Rectal smooth muscle tissue (tissue), 1 donor: Measurements from ENCODE around the gene TMEM132C.

Experiments used
- H3K27ac ChIP-seq: one replicate; pipeline ENCODE4 v1.7.0; 2013; ENCODE audit warnings: low read depth, low read length, inconsistent platforms
- H3K27me3 ChIP-seq: one replicate; pipeline ENCODE4 v1.7.0; 2013; ENCODE audit warnings: low read length; ENCODE audit not compliant: control insufficient read depth, insufficient read depth
- H3K36me3 ChIP-seq: one replicate; pipeline ENCODE4 v1.7.0; 2013; ENCODE audit warnings: low read length; ENCODE audit not compliant: control insufficient read depth, insufficient read depth
- H3K4me1 ChIP-seq: one replicate; pipeline ENCODE4 v1.7.0; 2013; ENCODE audit warnings: low read length; ENCODE audit not compliant: control insufficient read depth, insufficient read depth
- H3K4me3 ChIP-seq: one replicate; pipeline ENCODE4 v1.7.0; 2013; ENCODE audit warnings: low read length
- H3K9ac ChIP-seq: one replicate; pipeline ENCODE4 v1.7.0; 2013; ENCODE audit warnings: low read length

Gene TMEM132C

GRCh38 chr12:128298091-128298748 lies 31.2 kb downstream of the TMEM132C start:
- Histone ChIP-seq H3K9ac (no peak overlapping the region), H3K27me3 (no peaks in the 10 kb centered on the region), H3K4me3 (no peak overlapping the region), H3K4me1 (no peaks in the 10 kb centered on the region), H3K27ac (no peak overlapping the region), H3K36me3 (no peaks in the 10 kb centered on the region)

GRCh38 chr12:128305336-128305892 lies 38.4 kb downstream of the TMEM132C start:
- Histone ChIP-seq H3K36me3 (no peaks in the 10 kb centered on the region), H3K27ac (no peak overlapping the region), H3K9ac (no peak overlapping the region), H3K4me1 (no peaks in the 10 kb centered on the region), H3K4me3 (no peak overlapping the region), H3K27me3 (no peaks in the 10 kb centered on the region)

- no peak overlapping the region for H3K27ac ChIP-seq
- H3K27me3 ChIP-seq: no peaks in the 10 kb centered on the region
- H3K36me3 ChIP-seq: no peaks in the 10 kb centered on the region
- H3K9ac ChIP-seq: no peak overlapping the region
- no peaks in the 10 kb centered on the region for H3K4me1 ChIP-seq
- H3K4me3 ChIP-seq: no peak overlapping the region
Measured at GRCh38 chr12:128307791-128308190, 40.8 kb downstream of the TMEM132C start.

- no peak overlapping the region for H3K4me3 ChIP-seq
- H3K4me1 ChIP-seq: no peaks in the 10 kb centered on the region
- no peak overlapping the region for H3K27ac ChIP-seq
- no peak overlapping the region for H3K9ac ChIP-seq
- no peaks in the 10 kb centered on the region for H3K27me3 ChIP-seq
- H3K36me3 ChIP-seq: no peaks in the 10 kb centered on the region
Measured at GRCh38 chr12:128312661-128313060, 45.7 kb downstream of the TMEM132C start.

- no peak overlapping the region for H3K9ac ChIP-seq
- H3K27ac ChIP-seq: no peak overlapping the region
- no peak overlapping the region for H3K4me3 ChIP-seq
- H3K36me3 ChIP-seq: no peaks in the 10 kb centered on the region
- H3K27me3 ChIP-seq: no peaks in the 10 kb centered on the region
- no peaks in the 10 kb centered on the region for H3K4me1 ChIP-seq
Measured at GRCh38 chr12:128313931-128314330, 47.0 kb downstream of the TMEM132C start.

GRCh38 chr12:128314611-128315010 lies 47.6 kb downstream of the TMEM132C start:
- Histone ChIP-seq H3K4me1 (no peaks in the 10 kb centered on the region), H3K9ac (no peak overlapping the region), H3K4me3 (no peak overlapping the region), H3K27ac (no peak overlapping the region), H3K27me3 (no peaks in the 10 kb centered on the region), H3K36me3 (no peaks in the 10 kb centered on the region)

GRCh38 chr12:128316078-128316477 lies 49.1 kb downstream of the TMEM132C start:
- Histone ChIP-seq H3K36me3 (no peaks in the 10 kb centered on the region), H3K27ac (no peak overlapping the region), H3K4me3 (no peak overlapping the region), H3K9ac (no peak overlapping the region), H3K27me3 (no peaks in the 10 kb centered on the region), H3K4me1 (no peaks in the 10 kb centered on the region)

GRCh38 chr12:128316973-128317526 lies 50.1 kb downstream of the TMEM132C start:
- Histone ChIP-seq H3K4me1 (no peaks in the 10 kb centered on the region), H3K36me3 (no peaks in the 10 kb centered on the region), H3K27ac (no peak overlapping the region), H3K4me3 (no peak overlapping the region), H3K27me3 (no peaks in the 10 kb centered on the region), H3K9ac (no peak overlapping the region)

GRCh38 chr12:128318341-128318740 lies 51.4 kb downstream of the TMEM132C start:
- H3K4me3 ChIP-seq: no peak overlapping the region
- H3K27me3 ChIP-seq: no peaks in the 10 kb centered on the region
- H3K36me3 ChIP-seq: no peaks in the 10 kb centered on the region
- H3K27ac ChIP-seq: no peak overlapping the region
- no peaks in the 10 kb centered on the region for H3K4me1 ChIP-seq
- no peak overlapping the region for H3K9ac ChIP-seq

- Histone ChIP-seq H3K36me3 (no peaks in the 10 kb centered on the region), H3K4me1 (no peaks in the 10 kb centered on the region), H3K4me3 (no peak overlapping the region), H3K27ac (no peak overlapping the region), H3K9ac (no peak overlapping the region), H3K27me3 (no peaks in the 10 kb centered on the region)
Measured at GRCh38 chr12:128318946-128319345, 52.0 kb downstream of the TMEM132C start.

- Histone ChIP-seq H3K27ac (no peak overlapping the region), H3K4me1 (no peaks in the 10 kb centered on the region), H3K36me3 (no peaks in the 10 kb centered on the region), H3K9ac (no peak overlapping the region), H3K4me3 (no peak overlapping the region), H3K27me3 (no peaks in the 10 kb centered on the region)
Measured at GRCh38 chr12:128322341-128322740, 55.4 kb downstream of the TMEM132C start.

- no peaks in the 10 kb centered on the region for H3K36me3 ChIP-seq
- no peak overlapping the region for H3K27ac ChIP-seq
- no peak overlapping the region for H3K9ac ChIP-seq
Measured at GRCh38 chr12:128323145-128323920, 56.4 kb downstream of the TMEM132C start.

More at GRCh38 chr12:128323145-128323920, 56.4 kb downstream of the TMEM132C start:
- Histone ChIP-seq H3K27me3 (no peaks in the 10 kb centered on the region), H3K4me1 (no peaks in the 10 kb centered on the region), H3K4me3 (no peak overlapping the region)
